Muscle layer of duodenum (tissue), 2 donors: ENCODE results near the gene PHYKPL.

Source experiments
- H3K27ac ChIP-seq: one replicate; pipeline ENCODE4 v1.7.0; 2013; ENCODE audit warnings: mild to moderate bottlenecking, low read length
- H3K27me3 ChIP-seq: one replicate; pipeline ENCODE4 v1.7.0; 2013; ENCODE audit warnings: low read depth, mild to moderate bottlenecking, control low read depth, low read length
- H3K36me3 ChIP-seq, 2 donors: one replicate each; pipeline ENCODE4 v1.7.0; 2013; ENCODE audit warnings: low read length in 2 of 2, control low read depth in 1 of 2, mild to moderate bottlenecking in 1 of 2; ENCODE audit not compliant: insufficient read depth in 2 of 2, control insufficient read depth in 1 of 2
- H3K4me1 ChIP-seq, 2 donors: one replicate each; pipeline ENCODE4 v1.7.0; 2013; ENCODE audit warnings: low read length in 2 of 2, mild to moderate bottlenecking in 2 of 2, control low read depth in 1 of 2, moderate library complexity in 1 of 2; ENCODE audit not compliant: insufficient read depth in 2 of 2, control insufficient read depth in 1 of 2
- H3K4me3 ChIP-seq, 2 donors: one replicate each; pipeline ENCODE4 v1.7.0; 2013; ENCODE audit warnings: low read length in 2 of 2, low read depth in 1 of 2, mild to moderate bottlenecking in 1 of 2
- H3K9me3 ChIP-seq, 2 donors: one replicate each; pipeline ENCODE4 v1.7.0; 2013; ENCODE audit warnings: low read length in 2 of 2, control low read depth in 1 of 2, mild to moderate bottlenecking in 1 of 2; ENCODE audit not compliant: control insufficient read depth in 1 of 2
- donor health status: healthy.

Gene PHYKPL

DNA sequence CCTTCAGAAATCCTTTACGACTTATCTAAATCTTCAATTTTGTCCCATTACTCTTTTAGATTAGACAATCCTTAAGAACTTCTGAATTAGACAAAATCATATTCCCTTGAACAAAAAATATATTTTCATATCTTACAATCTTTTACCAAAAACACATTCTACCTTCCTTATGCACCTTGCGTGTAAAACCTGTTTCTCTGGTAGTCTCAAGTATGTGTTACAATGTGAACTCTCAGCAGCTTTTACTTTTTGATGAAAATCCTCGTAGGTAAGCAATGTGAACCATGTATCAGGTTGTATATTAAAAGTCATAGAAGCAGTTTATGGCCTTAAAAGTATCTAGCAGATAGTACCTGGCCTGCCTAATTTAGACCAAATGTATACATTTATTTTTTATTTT, 58.1 kb downstream of the PHYKPL start:
- H3K27ac ChIP-seq = no peak overlapping the region
- no peak overlapping the region for H3K4me3 ChIP-seq
- H3K4me1 ChIP-seq = no peaks in the 10 kb centered on the region
- no peaks in the 10 kb centered on the region for H3K27me3 ChIP-seq
- H3K9me3 ChIP-seq = peaks cover 0 to under 1% of the 10 kb centered on the region in 2 donors
- H3K36me3 ChIP-seq = no peaks in the 10 kb centered on the region

GRCh38 chr5:178170455-178170854, 62.1 kb downstream of the PHYKPL start:
- H3K36me3 ChIP-seq = no peaks in the 10 kb centered on the region
- no peaks in the 10 kb centered on the region for H3K4me1 ChIP-seq
- no peaks in the 10 kb centered on the region for H3K9me3 ChIP-seq
- no peak overlapping the region for H3K27ac ChIP-seq
- H3K4me3 ChIP-seq = no peak overlapping the region
- no peaks in the 10 kb centered on the region for H3K27me3 ChIP-seq

DNA sequence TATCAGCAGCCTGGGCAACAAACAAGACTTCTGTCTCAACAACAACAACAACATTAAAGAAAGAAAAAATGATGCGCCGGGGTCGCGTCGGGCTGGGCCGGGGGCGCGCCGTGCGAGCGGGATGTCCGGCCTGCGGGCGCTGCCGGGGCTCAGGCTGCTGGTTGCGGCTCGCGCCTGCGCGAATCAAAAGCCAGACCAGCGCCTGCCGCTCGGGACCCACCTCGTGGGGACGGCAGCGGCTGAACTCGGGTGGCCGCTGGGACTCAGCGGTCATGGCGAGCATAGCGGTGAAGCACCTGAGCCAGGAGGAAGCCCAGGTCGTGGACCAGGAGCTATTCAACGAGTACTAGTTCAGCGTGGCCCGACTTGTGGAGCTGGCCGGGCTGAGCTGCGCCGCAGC, 67.0 kb downstream of the PHYKPL start:
- Histone ChIP-seq H3K27me3 (peaks cover 8% of the 10 kb centered on the region), H3K27ac (no peak overlapping the region), H3K9me3 (no peaks in the 10 kb centered on the region), H3K36me3 (no peaks in the 10 kb centered on the region), H3K4me3 (no peak overlapping the region), H3K4me1 (peaks cover 0 to 8% of the 10 kb centered on the region in 2 donors)

GRCh38 chr5:178163772-178164735, 68.5 kb downstream of the PHYKPL start:
- Histone ChIP-seq H3K27me3 (peaks cover 8% of the 10 kb centered on the region), H3K4me3 (peak overlapping the region in 1 of 2 donors; percentile 42)

DNA sequence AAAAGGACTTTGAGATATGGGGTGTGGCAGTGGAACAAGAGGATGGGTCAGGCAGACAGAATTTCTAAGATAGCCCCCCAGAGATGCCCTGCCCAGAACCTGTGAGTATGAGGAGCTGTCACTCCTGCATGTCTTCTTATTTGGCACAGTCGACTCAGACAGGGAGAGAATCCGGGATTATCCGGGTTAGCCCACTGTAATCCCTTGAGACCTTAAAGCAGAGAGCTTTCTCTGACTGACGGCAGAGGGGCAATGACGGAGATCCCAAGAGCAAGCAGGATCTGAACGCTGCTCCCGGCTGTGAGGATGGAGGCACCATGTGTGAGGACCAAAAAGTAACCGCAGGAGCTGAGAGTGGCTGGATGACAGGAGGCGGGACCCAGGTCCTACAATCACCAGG, 70.1 kb downstream of the PHYKPL start:
- Histone ChIP-seq H3K4me3 (no peak overlapping the region), H3K9me3 (no peaks in the 10 kb centered on the region), H3K27ac (no peak overlapping the region), H3K4me1 (peaks cover 0 to 8% of the 10 kb centered on the region in 2 donors), H3K27me3 (peaks cover 8% of the 10 kb centered on the region), H3K36me3 (no peaks in the 10 kb centered on the region)

More at GRCh38 chr5:178163772-178164735, 68.5 kb downstream of the PHYKPL start:
- no peaks in the 10 kb centered on the region for H3K36me3 ChIP-seq
- H3K4me1 ChIP-seq = peaks cover 0 to 8% of the 10 kb centered on the region in 2 donors
- no peaks in the 10 kb centered on the region for H3K9me3 ChIP-seq
- no peak overlapping the region for H3K27ac ChIP-seq

DNA sequence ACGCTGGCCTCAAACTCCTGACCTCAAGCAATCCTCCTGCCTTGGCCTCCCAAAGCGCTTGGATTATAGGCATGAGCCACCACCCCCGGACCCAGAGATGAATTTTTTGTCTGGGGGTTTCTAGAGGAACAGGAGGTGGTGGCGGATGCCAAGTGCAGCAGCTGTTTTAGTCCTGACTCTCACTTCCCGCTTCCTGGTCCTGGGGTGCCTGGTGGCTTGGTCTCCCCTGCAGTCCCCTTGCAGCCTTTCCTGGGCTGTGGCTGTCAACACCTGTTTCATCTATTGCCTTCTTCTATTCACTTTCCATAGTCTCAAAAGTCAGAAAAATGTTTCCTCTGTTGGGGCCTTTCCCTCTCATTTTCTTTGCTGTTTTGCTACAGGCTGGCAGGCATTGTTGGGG, 72.4 kb downstream of the PHYKPL start:
- Histone ChIP-seq H3K4me3 (no peak overlapping the region), H3K27ac (no peak overlapping the region), H3K36me3 (no peaks in the 10 kb centered on the region), H3K4me1 (peaks cover 0 to 8% of the 10 kb centered on the region in 2 donors), H3K27me3 (peaks cover 8% of the 10 kb centered on the region), H3K9me3 (no peaks in the 10 kb centered on the region)
